CD4-positive, alpha-beta T cell treated with Interleukin-17A for 1 hour (primary cell): ENCODE results near the gene TMEM89.

Experiments used
- DNase-seq: peaks from one replicate; pipeline ENCODE4 v3.0.0-alpha.2; 2020

The TMEM89 gene

GRCh38 chr3:48641396-48641795, 19.8 kb upstream of the TMEM89 start:
- DNase-seq = no peak

GRCh38 chr3:48639944-48640606, 18.5 kb upstream of the TMEM89 start:
- DNase-seq = no peak

GRCh38 chr3:48637305-48637704, 15.7 kb upstream of the TMEM89 start:
- DNase-seq = no peak

GRCh38 chr3:48636149-48636655, 14.6 kb upstream of the TMEM89 start:
- no peak for DNase-seq

GRCh38 chr3:48635222-48636021, 13.9 kb upstream of the TMEM89 start, which contains the start of gene SLC26A6:
Gene SLC26A6, minus strand, starts transcription at chr3:48635461. Its CDS starts 68 bp downstream, at chr3:48635393.
- peak; percentile 93 for DNase-seq

- peak; percentile 43 for DNase-seq
Measured at GRCh38 chr3:48634661-48635221, 13.2 kb upstream of the TMEM89 start.

GRCh38 chr3:48633743-48634142, 12.2 kb upstream of the TMEM89 start:
- no peak for DNase-seq

- DNase-seq = no peak
Measured at GRCh38 chr3:48633256-48633655, 11.7 kb upstream of the TMEM89 start.

- no peak for DNase-seq
Measured at GRCh38 chr3:48631516-48632448, 10.2 kb upstream of the TMEM89 start.

- DNase-seq = no peak
Measured at GRCh38 chr3:48630833-48631232, 9.3 kb upstream of the TMEM89 start.

- no peak for DNase-seq
Measured at GRCh38 chr3:48630407-48630806, 8.8 kb upstream of the TMEM89 start.

GRCh38 chr3:48629894-48630293, 8.3 kb upstream of the TMEM89 start:
- DNase-seq = no peak

- DNase-seq = no peak
Measured at GRCh38 chr3:48628277-48629017, 6.9 kb upstream of the TMEM89 start.

- no peak for DNase-seq
Measured at GRCh38 chr3:48625600-48625999, 4.0 kb upstream of the TMEM89 start.

GRCh38 chr3:48624767-48625166, 3.2 kb upstream of the TMEM89 start:
- no peak for DNase-seq

- DNase-seq = no peak
Measured at GRCh38 chr3:48623851-48624547, 2.4 kb upstream of the TMEM89 start.

GRCh38 chr3:48619541-48620524, 1.7 kb downstream of the TMEM89 start:
- no peak for DNase-seq

GRCh38 chr3:48617559-48617958, 4.0 kb downstream of the TMEM89 start:
- no peak for DNase-seq

GRCh38 chr3:48614044-48614443, 7.5 kb downstream of the TMEM89 start:
- no peak for DNase-seq

GRCh38 chr3:48612309-48612708, 9.3 kb downstream of the TMEM89 start:
- DNase-seq = no peak
